Measurements from ENCODE around the gene DNAJB2. TPM values are rescaled to one million over a fixed set of nuclear protein-coding genes. Genes with fewer than 3 reads are reported as not detected.

The DNAJB2 gene
- total RNA-seq, 2 donors from 2014 or later: 65.8 to 71.1 TPM

DNA sequence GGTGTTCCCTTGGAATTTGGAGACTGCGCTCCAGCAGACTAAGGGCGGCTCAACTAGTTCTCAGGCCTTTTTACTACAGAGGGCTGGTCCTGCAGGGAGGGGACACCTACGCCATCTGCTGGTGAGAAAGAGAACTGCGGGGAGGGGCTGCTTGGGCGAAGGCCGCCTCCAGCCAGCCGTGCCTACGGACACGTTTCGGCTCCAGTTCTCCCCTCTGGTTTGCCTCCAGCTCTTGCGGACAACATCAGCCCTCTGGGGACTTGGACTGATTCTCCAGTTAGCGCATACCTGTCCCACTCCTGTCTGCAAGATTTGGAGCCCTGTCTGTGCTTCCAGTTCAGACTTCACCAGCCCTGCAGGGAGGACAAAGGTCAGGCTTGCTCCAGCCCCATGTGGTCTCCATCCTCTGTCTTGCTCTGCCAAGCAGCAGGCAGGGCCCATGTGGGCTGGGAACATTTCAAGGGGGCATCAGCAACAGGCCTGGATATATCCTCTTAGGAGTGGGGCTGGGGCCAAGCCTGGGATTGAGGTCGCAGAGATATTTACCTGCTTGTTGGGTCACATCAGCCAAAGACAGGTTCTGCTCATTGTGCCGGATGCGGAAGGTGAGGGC is 19.7 kb downstream of the DNAJB2 start:
- no peak overlapping the region for H3K9ac ChIP-seq (ENCODE audit: low read depth in 2 of 2, low read length in 2 of 2)
- no peaks in the 10 kb centered on the region for H3K9me3 ChIP-seq
- peak; percentile 93 for DNase-seq
- H3K27me3 ChIP-seq: peaks cover 6% of the 10 kb centered on the region
- intact Hi-C loops (cut with DNase I): loop anchor here (5.0 to 10.0 kb wide), 2 partner anchors 74 to 242 kb away; partner anchors contain the start of genes ANKZF1 and ATG9A
- no peak overlapping the region for H3K4me3 ChIP-seq
- H3K27ac ChIP-seq: no peak overlapping the region
- no peaks in the 10 kb centered on the region for H3K36me3 ChIP-seq
- TF ChIP-seq, protein P1, sequence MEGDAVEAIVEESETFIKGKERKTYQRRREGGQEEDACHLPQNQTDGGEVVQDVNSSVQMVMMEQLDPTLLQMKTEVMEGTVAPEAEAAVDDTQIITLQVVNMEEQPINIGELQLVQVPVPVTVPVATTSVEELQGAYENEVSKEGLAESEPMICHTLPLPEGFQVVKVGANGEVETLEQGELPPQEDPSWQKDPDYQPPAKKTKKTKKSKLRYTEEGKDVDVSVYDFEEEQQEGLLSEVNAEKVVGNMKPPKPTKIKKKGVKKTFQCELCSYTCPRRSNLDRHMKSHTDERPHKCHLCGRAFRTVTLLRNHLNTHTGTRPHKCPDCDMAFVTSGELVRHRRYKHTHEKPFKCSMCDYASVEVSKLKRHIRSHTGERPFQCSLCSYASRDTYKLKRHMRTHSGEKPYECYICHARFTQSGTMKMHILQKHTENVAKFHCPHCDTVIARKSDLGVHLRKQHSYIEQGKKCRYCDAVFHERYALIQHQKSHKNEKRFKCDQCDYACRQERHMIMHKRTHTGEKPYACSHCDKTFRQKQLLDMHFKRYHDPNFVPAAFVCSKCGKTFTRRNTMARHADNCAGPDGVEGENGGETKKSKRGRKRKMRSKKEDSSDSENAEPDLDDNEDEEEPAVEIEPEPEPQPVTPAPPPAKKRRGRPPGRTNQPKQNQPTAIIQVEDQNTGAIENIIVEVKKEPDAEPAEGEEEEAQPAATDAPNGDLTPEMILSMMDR (IDR thresholded peaks at IDR 0.05): peak; percentile 100
- H3K4me1 ChIP-seq: no peaks in the 10 kb centered on the region

- TF ChIP-seq, protein P1 (IDR thresholded peaks at IDR 0.05): no peak
- no peak for DNase-seq
- H3K27ac ChIP-seq: no peak overlapping the region
- no peaks in the 10 kb centered on the region for H3K36me3 ChIP-seq
- intact Hi-C loops (cut with DNase I): loop anchor here (5.0 to 10.0 kb wide), 2 partner anchors 75 to 242 kb away; partner anchors contain the start of genes ANKZF1 and ATG9A
- peaks cover 6% of the 10 kb centered on the region for H3K27me3 ChIP-seq
- no peak overlapping the region for H3K9ac ChIP-seq (ENCODE audit: low read depth in 2 of 2, low read length in 2 of 2)
- H3K9me3 ChIP-seq: no peaks in the 10 kb centered on the region
- H3K4me1 ChIP-seq: no peaks in the 10 kb centered on the region
- H3K4me3 ChIP-seq: no peak overlapping the region
These were observed 20.2 kb downstream of the DNAJB2 start for GRCh38 chr2:219299372-219299760.

GRCh38 chr2:219300022-219300421 is 20.9 kb downstream of the DNAJB2 start:
- Histone ChIP-seq H3K4me1 (no peaks in the 10 kb centered on the region), H3K4me3 (no peak overlapping the region), H3K9ac (ENCODE audit: low read depth in 2 of 2, low read length in 2 of 2) (no peak overlapping the region), H3K27me3 (peaks cover 6% of the 10 kb centered on the region), H3K36me3 (no peaks in the 10 kb centered on the region), H3K27ac (no peak overlapping the region), H3K9me3 (no peaks in the 10 kb centered on the region)
- intact Hi-C loops (cut with DNase I): no loop called here
- DNase-seq: no peak
- TF ChIP-seq, protein P1 (IDR thresholded peaks at IDR 0.05): no peak

GRCh38 chr2:219302412-219302968 is 23.3 kb downstream of the DNAJB2 start:
- TF ChIP-seq, protein P1 (IDR thresholded peaks at IDR 0.05): no peak
- Histone ChIP-seq H3K9me3 (no peaks in the 10 kb centered on the region), H3K36me3 (no peaks in the 10 kb centered on the region), H3K27me3 (peaks cover 6% of the 10 kb centered on the region), H3K4me1 (no peaks in the 10 kb centered on the region), H3K9ac (ENCODE audit: low read depth in 2 of 2, low read length in 2 of 2) (no peak overlapping the region), H3K27ac (no peak overlapping the region), H3K4me3 (no peak overlapping the region)
- intact Hi-C loops (cut with DNase I): no loop called here
- DNase-seq: no peak

DNA sequence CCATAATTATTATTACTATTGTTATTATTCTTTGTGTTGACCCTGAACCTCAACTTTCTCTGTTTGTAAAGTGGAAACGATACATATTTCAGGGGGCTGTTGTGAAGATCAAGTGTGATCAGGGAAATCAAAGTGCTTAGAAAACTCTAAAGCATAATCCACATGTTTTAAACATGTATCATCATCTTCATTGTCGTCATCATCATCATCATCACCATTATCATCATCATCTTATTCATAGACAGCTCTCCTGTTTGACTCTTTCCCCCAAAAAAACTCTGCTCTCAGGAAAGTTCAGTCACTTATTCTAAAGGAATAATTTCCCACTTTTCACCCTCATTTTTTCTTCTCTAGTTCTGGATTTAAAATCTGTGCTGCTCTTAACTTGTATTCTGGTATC is 25.1 kb downstream of the DNAJB2 start:
- no peak overlapping the region for H3K4me3 ChIP-seq
- H3K27me3 ChIP-seq: peaks cover 11% of the 10 kb centered on the region

More for the DNA sequence above, 25.1 kb downstream of the DNAJB2 start:
- Histone ChIP-seq H3K9me3 (no peaks in the 10 kb centered on the region), H3K36me3 (no peaks in the 10 kb centered on the region), H3K4me1 (no peaks in the 10 kb centered on the region), H3K27ac (no peak overlapping the region), H3K9ac (ENCODE audit: low read depth in 2 of 2, low read length in 2 of 2) (no peak overlapping the region)
- TF ChIP-seq, protein P1 (IDR thresholded peaks at IDR 0.05): no peak
- DNase-seq: no peak
- intact Hi-C loops (cut with DNase I): no loop called here

Measured in colonic mucosa (tissue), 4 donors.